GM21529 (cell line): ENCODE data around the gene CD55.
"Not testable (repeated sequence)": the region's sequence is repeated elsewhere in the genome, so short reads cannot be mapped to it uniquely, and the experiment has no call there.

ENCODE experiments used
- ATAC-seq: cut with Tn5 transposase; IDR thresholded peaks from one replicate; pipeline ENCODE4 v1.9.1; 2021; ENCODE audit not compliant: unreplicated experiment

CD55 gene

GRCh38 chr1:207305489-207305873 is 16.0 kb upstream of the CD55 start:
- ATAC-seq: no peak

- ATAC-seq: no peak
Measured at GRCh38 chr1:207306023-207306422, 15.5 kb upstream of the CD55 start.

- ATAC-seq: no peak
Measured at GRCh38 chr1:207306603-207307002, 14.9 kb upstream of the CD55 start.

- ATAC-seq: no peak
Measured at GRCh38 chr1:207308451-207309190, 12.9 kb upstream of the CD55 start.

GRCh38 chr1:207309745-207310273 is 11.7 kb upstream of the CD55 start:
- no peak for ATAC-seq

GRCh38 chr1:207311888-207312603 is 9.4 kb upstream of the CD55 start:
- no peak for ATAC-seq

GRCh38 chr1:207312604-207312920 is 8.9 kb upstream of the CD55 start:
- ATAC-seq: no peak

- no peak for ATAC-seq
Measured at GRCh38 chr1:207313131-207313530, 8.3 kb upstream of the CD55 start.

GRCh38 chr1:207314816-207315215 is 6.7 kb upstream of the CD55 start:
- ATAC-seq: no peak

GRCh38 chr1:207315435-207315834 is 6.0 kb upstream of the CD55 start:
- no peak for ATAC-seq

GRCh38 chr1:207316141-207316540 is 5.3 kb upstream of the CD55 start:
- no peak for ATAC-seq

GRCh38 chr1:207316622-207317391 is 4.7 kb upstream of the CD55 start:
- ATAC-seq: no peak

GRCh38 chr1:207317561-207317960 is 3.9 kb upstream of the CD55 start:
- ATAC-seq: no peak

- no peak for ATAC-seq
Measured at GRCh38 chr1:207318072-207318619, 3.3 kb upstream of the CD55 start.

GRCh38 chr1:207319199-207319598 is 2.3 kb upstream of the CD55 start:
- ATAC-seq: no peak

- not testable (repeated sequence) for ATAC-seq
Measured at GRCh38 chr1:207320105-207320504, 1.4 kb upstream of the CD55 start.

GRCh38 chr1:207321790-207322645 is 540 bp downstream of the CD55 start:
- ATAC-seq: no peak

GRCh38 chr1:207323425-207324225 is 2.1 kb downstream of the CD55 start:
- ATAC-seq: no peak

GRCh38 chr1:207328004-207328403 is 6.5 kb downstream of the CD55 start:
- no peak for ATAC-seq
